Right forelimb (tissue), 1 donor: ENCODE measurements around the gene TMEM272.

Experiments
- DNase-seq: peaks from one replicate; pipeline ENCODE4 v3.0.0-alpha.2; 2018

TMEM272 gene

DNA sequence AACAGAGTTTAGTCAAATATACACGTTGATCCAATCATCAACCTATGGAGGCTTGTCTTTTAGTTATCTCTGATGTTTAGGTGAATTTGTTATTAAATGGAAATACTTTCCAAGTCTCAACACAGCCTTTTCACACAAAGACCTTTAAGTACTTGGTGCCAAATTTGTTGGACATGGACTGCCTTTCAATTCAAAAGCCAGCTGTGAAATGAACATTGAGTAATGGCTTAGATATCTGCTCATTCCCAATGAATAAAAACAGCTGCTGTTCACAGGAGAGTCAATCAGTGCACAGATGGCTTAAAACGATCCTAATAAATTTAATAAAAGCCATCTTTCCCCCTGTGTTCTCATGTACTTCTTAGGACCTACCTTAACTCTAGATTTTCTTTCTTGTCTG, 21.1 kb downstream of the TMEM272 start:
- no peak for DNase-seq

DNA sequence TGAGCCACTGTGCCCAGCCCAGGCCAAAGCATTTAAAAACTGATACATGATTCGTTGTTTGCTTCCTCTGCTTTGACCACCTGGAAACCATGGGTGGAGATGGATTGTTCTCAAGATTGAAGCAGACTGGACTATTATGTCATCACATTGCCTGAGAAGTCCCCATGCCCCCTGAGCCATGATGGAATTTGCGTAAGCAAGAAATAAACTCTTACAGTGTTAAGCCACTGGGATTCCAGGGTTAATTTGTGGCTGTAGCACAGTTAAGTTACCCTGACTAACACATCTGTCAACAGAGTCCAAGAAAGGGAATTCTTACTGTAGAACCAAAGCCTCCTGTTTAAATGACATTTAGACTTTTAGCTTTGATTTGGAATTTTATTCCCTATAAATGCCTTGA, 21.6 kb downstream of the TMEM272 start:
- no peak for DNase-seq

DNA sequence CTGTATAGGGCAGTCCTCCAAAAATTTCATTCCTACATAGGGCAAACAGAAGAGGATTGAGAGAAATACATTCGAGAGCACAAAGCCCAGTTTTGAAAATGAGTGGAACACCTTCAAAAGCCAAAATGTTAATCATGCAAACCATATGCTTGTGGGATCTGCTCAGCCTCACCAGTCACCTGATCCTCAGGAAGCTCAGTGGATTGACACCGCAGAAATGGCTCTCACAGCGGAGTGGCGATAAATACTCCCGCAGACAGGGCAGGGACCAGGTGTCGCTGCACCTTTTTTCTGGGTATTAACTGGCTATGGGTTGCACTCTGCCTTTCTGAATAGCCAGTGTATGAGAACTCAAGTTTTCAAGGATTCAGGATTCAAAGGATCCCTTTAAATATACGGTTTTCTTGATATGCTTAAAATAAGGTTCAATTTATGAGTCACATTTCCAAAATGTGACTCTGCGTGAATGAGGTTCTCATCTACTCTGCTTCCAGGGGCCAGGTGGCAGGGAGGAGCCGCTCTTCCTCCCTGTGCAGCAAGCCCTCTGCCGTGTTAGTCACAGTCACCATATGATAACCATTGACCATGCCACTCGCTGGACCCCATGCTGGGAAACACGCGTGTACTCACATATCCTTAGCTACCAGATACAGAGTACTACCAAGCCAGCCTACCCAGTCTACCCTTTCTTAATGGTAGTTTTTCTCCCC, 22.7 kb downstream of the TMEM272 start:
- DNase-seq = no peak

DNA sequence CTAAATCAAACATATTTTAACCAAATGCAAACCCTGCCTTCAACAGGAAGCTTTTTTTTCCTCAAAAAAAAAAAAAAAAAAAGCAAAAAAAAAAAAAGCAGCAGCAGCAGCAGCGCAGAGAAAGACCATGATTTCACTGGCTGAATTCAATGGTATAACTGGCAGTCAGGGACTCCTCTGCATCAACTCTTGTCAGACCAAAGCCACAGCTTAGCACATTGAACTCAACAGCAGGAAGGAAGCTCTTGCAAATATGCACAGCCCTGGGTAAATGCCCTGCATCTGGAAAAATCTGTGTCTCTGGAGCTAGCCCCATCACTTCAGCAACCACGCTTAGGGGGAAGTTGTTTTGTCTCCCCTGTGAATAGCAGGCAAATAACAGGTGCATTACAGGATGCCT, 23.4 kb downstream of the TMEM272 start:
- DNase-seq = no peak

DNA sequence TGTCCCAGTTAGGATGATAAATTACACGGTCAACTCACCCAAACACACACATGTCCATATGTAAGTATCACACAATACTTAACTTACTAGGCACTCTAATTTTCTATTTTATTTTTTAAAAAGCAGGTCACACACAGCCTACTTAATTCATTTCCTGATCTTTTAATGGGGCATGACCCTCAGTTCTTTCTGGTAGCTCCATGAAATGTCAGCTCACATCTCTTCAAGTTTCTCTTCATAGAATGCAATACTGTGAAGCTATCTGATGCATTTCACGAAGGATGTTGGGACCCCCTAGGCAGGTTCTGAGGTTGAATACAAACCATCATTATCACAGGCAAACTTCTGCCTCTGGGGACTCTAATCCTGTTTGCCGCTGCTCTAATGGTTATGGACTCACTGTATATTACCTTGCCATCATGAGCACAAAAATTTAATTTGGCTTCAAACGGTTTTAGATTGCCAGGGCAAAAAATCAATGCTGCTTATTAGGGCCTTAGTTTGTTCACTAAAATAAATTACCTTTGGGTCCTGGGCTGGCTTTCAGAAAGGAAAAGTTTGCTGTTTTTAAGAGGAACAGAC, 24.9 kb downstream of the TMEM272 start:
- DNase-seq = no peak

DNA sequence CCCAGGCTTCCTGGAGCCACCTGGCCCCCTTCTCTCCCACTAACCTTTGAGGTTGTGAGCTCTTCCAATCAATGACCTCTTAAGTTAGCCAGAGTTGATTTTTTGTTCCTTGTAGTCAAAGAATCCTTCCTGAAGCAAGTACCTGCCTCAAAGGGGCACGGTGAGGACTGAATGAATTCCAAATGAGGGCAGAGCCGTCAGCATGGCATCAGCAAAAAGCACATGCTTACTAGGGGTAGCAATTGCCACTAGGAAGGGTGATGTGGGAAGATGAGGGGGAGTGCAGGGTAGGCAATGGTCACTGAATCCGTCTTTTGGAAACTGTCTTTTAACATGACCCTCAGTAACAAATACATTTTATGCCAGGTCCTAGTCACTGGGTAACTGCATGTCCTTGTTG, 25.4 kb downstream of the TMEM272 start:
- no peak for DNase-seq

DNA sequence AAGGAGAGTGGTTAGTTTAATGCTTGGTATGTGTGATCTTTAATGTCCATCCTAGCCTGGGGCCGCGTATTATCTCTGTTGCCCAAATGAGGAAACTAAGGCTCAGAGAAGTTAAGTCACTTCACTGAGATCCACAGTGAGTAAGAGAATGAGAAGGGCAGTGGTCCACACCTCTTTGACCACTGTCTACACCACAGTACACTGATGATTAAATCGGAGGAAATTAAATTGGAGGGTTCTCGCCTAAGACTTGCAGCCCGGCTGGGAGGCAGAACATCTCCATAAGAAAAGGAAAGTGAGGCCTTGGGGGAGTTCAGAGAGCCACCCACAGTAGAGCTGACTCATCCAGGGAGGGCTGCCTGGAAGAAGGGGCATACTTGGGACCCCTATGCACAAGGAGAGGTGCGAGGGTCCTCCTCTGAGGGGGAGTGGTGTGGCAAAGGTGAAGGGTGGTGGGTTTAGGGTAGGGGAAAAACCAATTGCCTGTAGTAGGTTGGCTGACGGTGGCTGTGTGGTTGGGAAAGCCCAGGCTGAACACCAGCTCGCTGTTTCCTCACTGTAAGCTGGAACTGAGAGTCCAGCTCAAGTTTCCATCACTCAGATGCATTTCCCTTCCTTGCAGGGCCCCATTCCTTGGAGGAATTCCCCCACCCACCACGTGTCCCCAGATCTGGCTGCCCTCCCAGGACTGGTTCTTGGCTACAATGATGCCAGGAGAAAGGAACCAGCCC, 26.0 kb downstream of the TMEM272 start:
- DNase-seq = no peak

DNA sequence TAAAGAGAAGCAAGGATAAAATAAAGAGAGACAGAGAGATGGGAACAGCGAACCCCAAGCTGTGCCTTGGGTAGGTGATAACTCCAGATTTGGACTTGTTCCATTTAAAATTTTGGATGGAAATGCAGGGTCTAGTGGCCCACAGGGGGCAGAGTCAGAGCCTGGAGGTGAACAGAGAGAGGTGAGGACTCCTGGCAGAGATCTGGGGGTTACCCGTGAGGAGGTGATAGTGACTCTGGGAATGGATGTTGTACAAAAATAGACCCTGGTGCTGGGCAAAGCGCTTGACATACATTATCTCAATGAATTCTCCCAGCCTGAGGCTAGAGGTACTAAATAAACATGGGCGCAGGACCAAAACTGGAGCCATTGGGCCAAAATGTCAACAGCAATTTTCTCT, 26.7 kb downstream of the TMEM272 start:
- DNase-seq = no peak

DNA sequence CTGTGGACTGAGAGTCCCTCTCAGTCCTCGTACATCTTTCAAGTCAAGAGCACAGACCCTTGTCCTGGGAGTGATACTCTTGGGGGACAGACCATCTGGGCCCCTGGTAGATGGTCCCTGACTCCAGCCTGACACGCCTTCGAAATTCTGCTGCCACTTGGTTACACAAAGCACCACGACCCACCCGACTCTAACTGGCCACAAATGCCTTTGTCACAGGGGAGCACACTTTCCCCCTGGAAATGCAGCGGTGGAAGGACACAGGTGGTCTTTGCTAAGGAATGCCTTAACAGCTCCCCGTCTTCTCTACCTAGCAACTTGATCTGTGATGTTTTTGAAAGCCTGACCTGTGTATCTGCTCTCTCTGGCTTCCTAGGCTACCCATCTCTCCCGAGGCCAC, 27.3 kb downstream of the TMEM272 start:
- DNase-seq = no peak

DNA sequence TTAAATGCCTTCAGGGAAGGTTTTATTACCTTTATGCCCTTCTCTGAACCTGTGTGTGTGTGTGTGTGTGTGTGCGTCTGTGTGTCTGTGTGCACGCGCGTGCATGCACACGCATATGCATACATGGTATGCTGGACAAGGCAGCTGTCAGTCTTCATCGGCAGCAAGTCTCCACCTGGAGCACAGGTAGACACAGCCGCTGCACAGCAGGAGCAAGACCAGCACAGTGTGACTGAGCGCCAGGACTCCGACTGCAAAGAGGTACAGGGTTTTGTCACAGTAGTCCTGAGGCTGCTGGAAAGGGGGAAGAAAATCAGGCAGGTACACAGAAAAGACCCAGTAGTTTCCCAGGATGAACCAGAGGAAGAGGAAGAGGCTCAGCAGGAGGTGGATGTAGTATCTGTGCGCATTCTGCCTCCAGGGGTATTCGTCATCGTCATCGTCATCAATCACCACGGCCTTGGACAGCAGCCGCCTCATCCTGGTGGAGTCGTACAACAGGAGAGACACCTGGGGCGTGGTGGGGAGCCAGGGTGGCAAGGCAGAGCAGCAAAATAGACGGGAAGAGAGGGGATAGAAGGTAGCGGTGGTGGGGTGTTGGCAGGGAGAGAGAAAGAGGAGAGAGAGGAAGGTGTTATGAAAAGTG, 28.2 kb downstream of the TMEM272 start:
- DNase-seq = no peak

DNA sequence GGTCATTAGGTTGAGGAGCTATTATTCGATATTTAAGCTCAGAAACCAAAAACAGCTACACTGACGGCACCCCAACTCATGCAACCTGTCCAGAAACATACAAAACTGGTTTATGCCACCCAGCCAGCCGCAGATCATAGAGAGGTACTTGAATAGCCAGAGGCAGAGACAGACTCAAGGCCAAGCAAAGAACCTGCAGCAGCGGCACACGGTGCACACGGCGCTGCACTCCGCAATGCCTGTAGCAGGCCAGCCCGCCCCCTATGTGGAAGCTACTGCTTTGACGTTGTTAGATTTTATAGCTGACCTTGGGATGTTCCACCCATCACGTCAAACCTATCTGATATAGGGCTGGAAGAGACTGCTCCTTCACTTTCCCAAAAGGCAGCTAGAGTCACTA, 29.1 kb downstream of the TMEM272 start:
- DNase-seq = no peak

DNA sequence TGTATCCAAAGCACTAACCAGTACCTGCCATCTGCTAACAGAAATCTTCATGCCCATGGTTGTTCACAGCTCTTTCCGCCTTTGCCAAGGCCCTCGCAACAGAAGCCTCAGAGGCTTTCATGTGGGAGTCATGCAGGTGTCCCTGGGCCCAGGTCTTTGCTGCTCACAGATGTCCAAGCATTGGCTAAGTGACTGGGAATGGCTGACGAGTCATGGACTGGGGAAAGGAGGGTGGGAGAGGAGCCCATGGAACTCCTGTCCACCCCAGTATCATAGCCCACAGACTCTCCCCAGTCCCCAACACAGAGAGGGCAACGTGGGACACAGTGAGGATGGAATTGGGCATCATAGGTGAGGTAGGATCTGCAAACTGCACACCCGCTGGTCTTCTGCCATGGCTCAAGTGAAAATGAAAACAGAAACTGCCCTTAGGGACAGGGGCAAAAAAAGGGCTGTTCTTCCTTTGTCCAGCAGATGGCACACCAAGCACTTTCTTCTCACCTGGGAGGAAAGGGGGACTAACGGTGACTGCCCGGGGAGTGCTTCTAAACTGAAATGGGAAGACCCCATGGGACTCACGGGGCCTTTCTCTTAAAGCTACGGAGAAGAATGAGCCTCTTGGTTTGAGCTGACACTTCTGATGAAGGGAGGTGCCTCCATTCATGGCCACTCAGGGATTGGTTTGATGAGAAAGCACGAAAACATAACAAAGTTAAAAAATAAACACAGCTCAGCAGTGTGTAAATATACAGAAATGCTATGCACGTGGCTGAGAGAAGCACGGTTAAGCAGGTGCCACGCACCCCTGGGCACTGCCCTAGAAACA, 29.9 kb downstream of the TMEM272 start:
- DNase-seq = peak; percentile 66

DNA sequence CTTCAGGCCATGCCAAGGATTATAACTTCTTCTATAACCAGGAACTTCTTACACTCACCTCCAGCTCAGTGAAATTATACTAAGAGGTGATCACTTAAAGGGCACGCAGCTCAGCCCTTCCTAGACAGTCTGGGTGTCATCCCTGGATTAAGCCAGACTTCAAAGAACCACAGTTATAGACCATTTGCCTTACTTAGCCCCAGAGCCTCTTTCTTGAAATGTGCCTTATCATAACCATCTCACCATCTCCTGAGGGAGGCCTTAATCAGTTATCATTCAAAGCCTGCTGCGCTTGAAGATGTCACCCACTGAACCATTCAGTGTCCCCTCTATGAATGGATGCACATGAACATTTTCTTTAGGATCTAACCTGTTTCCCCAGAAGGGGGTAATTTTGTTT, 30.9 kb downstream of the TMEM272 start:
- no peak for DNase-seq

DNA sequence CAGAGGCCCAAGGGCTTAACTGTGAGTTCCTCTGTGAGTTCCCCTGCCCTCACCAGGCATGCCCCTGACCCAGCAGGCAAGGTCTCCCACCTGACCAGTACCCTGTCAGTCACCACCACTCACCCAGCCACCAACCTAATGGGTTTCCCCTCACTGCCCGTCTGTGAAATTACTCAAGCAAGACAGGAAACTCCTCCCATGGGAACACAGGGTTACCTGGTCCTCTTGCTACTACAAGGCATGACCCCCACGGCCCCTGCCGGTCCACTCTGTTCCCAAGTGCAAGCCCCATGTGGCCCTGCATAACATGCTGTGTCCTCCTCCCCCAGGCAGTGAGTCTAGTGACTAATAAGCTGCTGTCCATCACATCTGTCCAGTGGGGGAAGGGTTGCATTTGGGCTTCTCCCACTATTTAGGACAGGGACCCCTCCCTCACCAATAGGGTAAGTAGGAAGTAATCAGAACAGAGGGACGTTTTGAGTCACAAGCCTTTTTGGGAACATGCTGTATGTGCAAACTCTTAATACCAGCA, 33.0 kb downstream of the TMEM272 start:
- no peak for DNase-seq

DNA sequence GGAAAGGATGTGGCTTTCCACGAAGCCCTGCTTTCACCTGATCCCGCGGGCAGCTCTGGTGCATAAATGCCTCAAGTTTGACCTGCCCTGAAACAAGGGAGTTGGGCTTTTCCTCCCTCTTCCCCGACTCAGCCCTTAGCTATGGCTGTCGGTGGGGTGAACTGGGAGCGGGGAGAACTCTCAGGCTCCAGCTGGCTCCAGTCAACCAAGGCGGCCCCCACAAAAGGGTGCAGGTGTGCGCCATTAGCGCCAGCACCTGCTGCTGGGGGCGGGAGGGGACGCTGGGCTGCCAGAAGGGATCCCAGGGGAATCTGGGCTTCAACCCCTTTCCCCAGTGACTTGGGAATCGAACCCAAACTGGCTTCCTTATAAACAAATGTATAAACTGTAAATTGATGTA, 33.9 kb downstream of the TMEM272 start:
- no peak for DNase-seq

DNA sequence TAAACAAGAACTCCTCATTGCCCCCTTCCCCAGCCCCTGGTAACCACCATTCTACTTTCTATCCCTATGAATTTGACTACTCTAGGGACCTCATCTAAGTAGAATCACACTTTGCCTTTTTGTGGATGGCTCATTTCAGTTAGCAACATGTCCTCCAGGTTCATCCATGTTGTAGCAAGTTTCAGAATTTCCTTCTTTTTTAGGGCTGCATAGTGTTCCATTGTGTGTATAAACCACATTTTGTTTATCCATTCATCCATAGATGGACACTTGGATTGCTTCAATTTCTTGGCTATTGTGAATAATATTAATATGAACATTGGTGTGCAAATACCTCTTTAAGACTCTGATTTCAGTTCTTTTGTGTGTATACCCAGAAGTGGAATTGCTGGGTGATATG, 36.2 kb downstream of the TMEM272 start:
- no peak for DNase-seq

DNA sequence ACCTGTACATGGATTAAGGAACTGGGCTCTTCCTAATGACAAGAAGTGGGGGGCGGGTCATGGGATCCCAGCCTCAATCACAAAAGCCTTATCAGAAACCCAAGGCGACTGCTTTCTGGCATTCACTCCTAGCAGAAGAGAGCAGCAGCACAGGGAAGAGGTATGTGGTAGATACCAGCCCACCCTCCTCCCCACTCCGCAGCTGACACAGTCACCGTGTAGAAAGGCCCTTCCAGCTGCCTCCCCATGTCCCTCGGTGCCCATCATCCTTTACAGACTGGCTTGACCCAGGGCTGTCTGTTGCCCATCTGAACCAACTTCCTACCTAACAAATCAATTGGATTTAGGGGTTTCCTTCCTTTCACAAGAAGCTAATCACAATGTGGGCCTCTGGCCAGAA, 37.9 kb downstream of the TMEM272 start:
- no peak for DNase-seq

DNA sequence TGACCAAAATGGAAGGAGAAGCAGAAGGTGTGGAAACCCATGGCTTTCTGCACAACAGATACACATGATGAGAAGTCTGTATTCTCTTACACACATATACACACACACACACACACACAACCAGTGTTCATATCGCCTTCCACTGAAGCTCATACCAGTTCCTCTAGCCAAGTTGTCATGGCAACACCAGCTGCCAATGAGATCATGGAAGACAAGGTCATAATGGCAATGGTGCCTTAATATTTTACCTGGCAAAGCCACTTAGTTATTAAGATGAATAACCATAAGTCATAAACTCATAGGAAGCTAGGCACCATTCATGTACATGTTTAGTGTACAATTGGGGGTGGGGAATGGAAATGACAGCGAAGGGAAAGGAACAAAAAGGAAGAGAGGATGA, 38.4 kb downstream of the TMEM272 start:
- no peak for DNase-seq

DNA sequence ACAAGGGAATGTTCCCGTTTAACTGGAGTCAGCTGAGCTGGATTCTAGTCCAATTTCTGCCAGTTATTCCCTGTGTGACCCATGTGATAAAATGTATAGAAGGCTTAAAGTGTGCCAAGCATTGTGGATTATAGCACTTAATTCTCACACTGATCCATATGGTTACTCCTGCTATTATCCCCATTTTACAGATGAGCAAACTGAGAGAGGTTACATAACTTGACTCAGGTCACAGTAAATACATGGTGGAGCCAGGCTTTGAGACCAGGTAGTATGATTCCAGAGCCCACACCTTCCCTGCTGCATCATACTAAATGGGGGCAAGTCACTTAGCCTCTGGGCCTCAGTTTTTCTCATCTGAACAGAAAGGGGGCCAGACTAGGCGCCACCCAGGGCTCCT, 39.1 kb downstream of the TMEM272 start:
- DNase-seq = no peak

DNA sequence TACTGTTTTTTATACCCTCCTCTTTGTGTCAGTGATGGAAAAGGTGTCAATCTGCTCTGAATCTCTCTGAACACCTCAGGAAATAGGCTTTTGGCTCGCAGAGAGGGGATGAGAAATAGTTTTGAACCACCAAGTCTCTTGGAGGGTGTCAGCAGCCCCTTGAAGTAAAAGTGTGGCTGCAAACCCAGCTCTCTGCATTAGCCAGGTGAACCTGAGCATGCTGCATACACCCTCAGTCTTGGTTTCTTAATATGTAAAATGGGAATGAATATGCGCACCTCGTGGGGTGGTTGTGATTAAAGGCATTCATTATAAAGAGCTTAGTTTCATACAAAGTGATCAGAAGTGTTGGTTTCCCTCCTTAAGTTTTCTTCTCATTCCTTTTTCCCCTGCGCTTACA, 39.7 kb downstream of the TMEM272 start:
- DNase-seq = no peak

DNA sequence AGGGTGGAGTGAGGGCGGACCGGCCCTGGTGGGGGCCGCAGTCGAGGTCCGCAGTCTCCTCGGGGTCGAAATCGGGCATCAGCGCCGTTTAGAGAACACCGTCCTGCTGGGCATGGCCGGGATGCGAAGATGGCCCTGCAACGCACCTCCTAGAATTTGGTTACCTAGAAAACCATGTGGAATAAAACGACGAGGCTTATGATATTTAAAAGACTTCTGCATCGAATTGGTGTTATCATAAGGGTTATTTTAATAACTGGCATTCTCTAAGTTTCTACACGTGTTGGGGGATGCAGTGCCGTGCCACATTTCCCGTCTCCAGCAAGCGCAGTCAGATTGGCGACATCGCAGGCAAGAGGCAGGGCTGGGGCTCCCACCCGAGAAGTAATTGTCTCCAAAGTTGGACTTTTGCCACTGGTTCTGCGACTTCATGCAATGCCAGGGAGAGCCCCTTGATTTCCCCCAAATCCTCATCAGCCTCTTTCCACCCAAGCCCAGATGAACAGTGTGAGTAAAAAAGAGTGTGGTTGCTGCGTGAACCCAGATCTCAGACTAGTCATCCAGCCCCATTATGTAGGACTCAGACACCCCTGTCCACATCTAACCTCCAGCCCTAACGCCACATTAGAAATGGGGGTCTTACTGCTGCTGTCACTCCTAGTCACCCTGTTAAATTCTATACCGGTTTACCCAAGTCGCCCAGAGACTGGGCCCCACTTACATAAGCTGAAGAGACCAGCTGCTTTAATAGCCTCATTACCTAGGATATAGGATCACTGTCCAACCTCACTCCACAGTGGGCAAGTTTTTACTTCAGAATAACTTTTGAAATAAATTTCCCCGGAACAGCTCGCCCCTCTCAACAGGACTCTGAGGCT, 40.4 kb downstream of the TMEM272 start:
- DNase-seq = peak; percentile 59
